SK-MEL-5 (cell line): ENCODE data around the gene GJA4. TPM values are rescaled to one million over a fixed set of nuclear protein-coding genes. Genes with fewer than 3 reads are reported as not detected.
A peak's percentile ranks its signal among the peaks of the same experiment; 100 is the strongest.

Experiments used
- DNase-seq: peaks from one replicate; pipeline ENCODE4 v3.0.0-alpha.2; 2016; ENCODE audit warnings: low read depth, low spot score
- in situ Hi-C: cut with HindIII; loops from 2 replicates; pipeline ENCODE4 v1.10.0; 2016; ENCODE audit warnings: low sequenced_read_pairs, high pct_unique_total_duplicates, low pct_unique_long_range_greater_than_20kb
- total RNA-seq: library from RNA; depleted of rRNA; stranded (reverse); fragments of >200 nt; shearing (Covaris generic); gene quantifications from 2 replicates; pipeline ENCODE4 v1.2.3, GENCODE V29; 2014

The GJA4 gene
- total RNA-seq, 1 experiment from 2014 or later, result not detected

- in situ Hi-C loops, result no loop called here
- no peak for DNase-seq
Measured at GRCh38 chr1:34781844-34782391, 10.9 kb upstream of the GJA4 start.

- in situ Hi-C loops, result no loop called here
- DNase-seq, result no peak
Measured at GRCh38 chr1:34784751-34785221, 8.0 kb upstream of the GJA4 start.

DNA sequence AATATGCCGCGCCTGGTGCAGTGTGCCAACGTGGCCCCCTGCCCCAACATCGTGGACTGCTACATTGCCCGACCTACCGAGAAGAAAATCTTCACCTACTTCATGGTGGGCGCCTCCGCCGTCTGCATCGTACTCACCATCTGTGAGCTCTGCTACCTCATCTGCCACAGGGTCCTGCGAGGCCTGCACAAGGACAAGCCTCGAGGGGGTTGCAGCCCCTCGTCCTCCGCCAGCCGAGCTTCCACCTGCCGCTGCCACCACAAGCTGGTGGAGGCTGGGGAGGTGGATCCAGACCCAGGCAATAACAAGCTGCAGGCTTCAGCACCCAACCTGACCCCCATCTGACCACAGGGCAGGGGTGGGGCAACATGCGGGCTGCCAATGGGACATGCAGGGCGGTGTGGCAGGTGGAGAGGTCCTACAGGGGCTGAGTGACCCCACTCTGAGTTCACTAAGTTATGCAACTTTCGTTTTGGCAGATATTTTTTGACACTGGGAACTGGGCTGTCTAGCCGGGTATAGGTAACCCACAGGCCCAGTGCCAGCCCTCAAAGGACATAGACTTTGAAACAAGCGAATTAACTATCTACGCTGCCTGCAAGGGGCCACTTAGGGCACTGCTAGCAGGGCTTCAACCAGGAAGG, 7.4 kb upstream of the GJA4 start:
- in situ Hi-C loops, result no loop called here
- no peak for DNase-seq

GRCh38 chr1:34785875-34786470, 6.8 kb upstream of the GJA4 start:
- in situ Hi-C loops, result no loop called here
- no peak for DNase-seq

- peak; percentile 74 for DNase-seq
- in situ Hi-C loops, result no loop called here
Measured at GRCh38 chr1:34786521-34787325, 6.1 kb upstream of the GJA4 start.

DNA sequence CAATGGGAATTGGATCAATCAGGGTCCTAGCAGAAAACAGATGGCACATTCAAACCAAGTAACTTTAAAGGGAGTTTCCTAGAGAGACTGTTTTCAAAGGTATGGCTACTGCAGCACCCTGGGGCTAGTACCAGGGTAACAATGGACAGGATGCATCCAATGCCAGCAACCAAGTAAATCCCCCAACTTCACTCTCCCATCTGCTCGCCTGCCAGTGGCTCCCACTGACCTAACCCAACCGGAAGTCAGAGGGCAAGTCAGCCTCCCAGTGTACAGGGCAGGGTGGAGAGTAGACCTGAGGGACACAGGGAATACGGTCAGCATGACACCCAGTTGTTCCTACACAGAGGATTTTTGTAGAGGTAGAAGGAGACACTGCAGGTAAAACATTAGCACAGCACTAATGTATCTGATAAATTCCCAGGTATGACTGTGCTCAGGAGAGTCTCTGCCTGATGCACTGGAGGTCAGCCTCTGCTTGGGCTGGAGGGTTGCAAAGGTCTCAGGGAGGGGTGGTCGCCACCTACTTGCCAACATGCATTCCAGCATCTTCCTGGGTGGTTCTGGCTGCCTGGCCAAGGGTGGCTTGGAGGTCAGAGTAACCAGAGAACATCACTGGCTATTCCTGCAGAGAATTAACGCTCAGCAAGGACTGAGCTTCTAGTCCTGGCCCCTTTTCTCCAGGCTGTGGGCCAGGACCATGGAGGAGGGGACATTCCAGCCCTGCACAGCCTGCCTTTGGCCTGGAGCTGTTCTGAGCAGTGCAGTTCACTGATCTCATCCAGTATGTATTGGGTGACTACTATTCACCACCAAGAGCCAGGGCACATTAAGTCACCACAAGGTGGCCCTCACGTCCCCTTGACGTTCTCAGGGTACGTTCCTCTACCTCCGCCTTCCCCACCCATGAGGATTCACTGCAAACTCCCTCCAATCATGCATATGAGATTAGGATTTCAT, 5.1 kb upstream of the GJA4 start:
- in situ Hi-C loops, result no loop called here
- DNase-seq, result peak; percentile 38

GRCh38 chr1:34790985-34791384, 1.8 kb upstream of the GJA4 start:
- in situ Hi-C loops, result no loop called here
- no peak for DNase-seq

DNA sequence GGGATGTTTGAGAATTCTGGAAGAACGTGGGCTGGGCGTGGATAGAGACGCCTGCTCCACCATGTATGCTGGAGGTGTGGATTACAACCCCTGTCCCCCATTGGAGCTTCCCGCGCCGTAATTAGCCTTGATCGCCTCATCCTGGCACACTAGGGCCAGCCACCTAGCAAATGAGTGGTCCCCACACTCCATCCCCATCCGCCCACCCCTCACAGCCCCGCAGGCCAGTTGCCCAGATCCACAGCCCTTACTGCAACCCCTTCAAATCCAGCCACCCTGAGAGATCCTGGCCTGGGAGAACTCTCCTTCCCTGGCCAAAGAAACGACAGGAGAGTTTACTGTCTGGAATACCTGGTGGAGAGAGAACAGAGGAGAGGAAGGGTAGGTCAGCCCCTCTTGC, 375 bp upstream of the GJA4 start:
- in situ Hi-C loops, result no loop called here
- DNase-seq, result no peak

DNA sequence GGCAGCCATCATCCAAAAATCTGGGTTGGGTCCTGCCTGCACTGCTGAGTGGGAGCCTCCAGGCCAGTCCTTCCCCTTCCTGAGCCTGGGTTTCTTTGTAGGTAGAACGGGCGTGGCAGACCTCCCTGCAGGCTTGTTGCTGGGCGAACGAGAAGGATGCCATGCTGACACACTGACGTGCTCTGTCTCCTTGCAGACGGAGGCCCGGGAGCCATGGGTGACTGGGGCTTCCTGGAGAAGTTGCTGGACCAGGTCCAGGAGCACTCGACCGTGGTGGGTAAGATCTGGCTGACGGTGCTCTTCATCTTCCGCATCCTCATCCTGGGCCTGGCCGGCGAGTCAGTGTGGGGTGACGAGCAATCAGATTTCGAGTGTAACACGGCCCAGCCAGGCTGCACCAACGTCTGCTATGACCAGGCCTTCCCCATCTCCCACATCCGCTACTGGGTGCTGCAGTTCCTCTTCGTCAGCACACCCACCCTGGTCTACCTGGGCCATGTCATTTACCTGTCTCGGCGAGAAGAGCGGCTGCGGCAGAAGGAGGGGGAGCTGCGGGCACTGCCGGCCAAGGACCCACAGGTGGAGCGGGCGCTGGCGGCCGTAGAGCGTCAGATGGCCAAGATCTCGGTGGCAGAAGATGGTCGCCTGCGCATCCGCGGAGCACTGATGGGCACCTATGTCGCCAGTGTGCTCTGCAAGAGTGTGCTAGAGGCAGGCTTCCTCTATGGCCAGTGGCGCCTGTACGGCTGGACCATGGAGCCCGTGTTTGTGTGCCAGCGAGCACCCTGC, 1.4 kb downstream of the GJA4 start:
- no peak for DNase-seq
- in situ Hi-C loops, result no loop called here

GRCh38 chr1:34794790-34795180, 2.0 kb downstream of the GJA4 start:
- no peak for DNase-seq
- in situ Hi-C loops, result no loop called here

DNA sequence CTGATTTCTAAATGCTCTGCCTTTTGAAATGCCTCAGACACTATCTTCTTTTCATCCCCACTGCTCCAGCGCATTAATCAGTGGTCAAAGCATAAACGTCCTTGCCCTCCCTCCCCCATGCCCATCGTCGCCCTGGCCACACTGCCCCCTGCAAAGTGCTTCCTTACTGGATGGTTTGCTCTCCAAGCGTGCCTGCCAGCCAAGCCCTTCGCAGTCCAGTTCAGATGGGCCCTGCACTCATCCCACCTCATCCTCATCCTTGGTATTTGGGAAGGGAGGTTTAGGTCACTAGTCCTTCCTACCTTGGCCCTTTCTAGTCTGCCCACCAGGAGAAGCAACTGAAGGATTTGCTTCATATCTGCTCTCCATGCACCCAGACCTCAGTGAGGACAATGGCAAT, 3.1 kb downstream of the GJA4 start:
- DNase-seq, result no peak
- in situ Hi-C loops, result no loop called here

GRCh38 chr1:34796990-34797389, 4.2 kb downstream of the GJA4 start:
- in situ Hi-C loops, result no loop called here
- no peak for DNase-seq

DNA sequence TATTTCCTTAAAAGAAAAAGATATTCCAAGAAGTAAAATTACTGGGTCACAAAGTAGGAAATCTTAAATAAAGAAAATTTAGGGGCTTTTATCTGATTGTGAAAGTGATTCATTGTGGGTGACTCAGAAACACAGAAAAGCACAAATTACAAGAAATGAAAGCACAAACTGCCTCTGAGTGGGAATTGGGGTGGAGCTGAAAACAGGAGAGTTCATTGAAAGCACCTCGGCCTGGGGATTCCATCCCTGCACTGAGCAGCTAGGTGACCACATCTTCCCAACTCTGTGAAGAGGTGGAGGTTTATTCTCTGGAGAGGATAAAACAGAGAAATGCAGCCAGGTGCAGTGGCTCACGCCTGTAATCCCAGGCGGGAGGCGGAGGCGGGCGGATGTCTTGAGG, 7.4 kb downstream of the GJA4 start:
- in situ Hi-C loops, result no loop called here
- DNase-seq, result no peak

GRCh38 chr1:34803770-34804169, 11.0 kb downstream of the GJA4 start:
- DNase-seq, result no peak
- in situ Hi-C loops, result no loop called here

DNA sequence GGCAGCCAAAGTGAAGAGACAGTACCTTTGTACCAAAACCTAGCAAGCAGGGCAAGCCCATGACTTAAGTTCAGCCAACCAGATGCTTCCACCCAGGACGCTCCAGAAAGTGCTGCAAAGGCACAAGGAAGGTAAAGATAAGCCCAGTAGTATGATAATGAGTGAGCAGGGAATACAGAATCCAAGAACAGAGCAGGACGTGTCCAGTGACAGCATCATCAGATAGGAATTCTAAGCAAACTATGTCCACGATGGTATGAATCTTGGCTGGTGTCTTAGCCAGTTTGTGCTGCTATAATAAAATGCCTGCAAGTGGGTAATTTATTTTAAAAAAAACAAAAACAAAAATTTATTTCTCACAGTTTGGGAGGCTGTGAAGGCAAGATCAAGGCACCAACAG, 13.6 kb downstream of the GJA4 start:
- in situ Hi-C loops, result no loop called here
- no peak for DNase-seq

DNA sequence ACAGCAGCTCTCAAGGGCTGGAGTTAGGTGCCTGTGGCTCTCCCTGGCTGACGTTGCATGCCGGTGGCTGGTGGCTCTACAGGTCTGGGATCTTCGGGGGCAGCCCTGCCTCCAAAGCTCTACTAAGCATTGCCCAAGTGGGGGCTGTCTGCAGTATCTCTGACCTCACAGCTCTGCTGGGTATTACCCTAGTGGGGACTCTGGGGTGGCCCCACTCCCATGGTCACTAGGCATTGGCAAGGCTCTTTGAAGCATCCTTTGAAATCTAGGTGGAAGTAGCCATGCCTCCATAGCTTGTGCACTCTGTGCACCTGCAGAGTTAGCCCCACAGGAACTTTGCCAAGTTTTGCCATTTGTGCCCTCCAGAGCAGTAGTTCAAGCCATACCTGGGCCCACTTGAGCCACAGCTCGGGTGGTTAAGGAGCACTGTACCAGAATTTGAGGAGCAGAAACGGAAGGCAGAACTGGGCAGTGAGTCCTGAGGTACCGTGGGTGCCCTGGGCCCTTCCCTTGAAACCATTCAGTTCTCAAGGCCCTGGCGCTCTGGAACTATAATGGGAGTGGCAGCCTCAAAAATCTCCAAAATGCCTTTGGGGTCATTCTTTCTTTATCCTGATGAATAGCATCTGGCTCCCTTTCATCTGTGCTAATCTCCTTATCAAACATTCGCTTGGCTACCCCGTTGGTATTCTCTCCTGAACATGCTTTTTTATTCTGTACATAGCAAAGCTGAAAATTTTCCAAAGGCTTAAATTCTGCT, 15.4 kb downstream of the GJA4 start:
- in situ Hi-C loops, result no loop called here
- no peak for DNase-seq
